Esophagus muscularis mucosa (tissue), 4 donors: ENCODE measurements around the gene MEGF6. TPM values are rescaled to one million over a fixed set of nuclear protein-coding genes. Genes with fewer than 3 reads are reported as not detected.

ENCODE experiments used
- DNase-seq: peaks from one replicate; pipeline ENCODE4 v3.0.0-alpha.2; 2017; ENCODE audit errors: extremely low spot score
- H3K27ac ChIP-seq, 4 donors: fragments of 200-600 bp; sonication (generic); replicated peaks in 1 of 4; 1 replicate in 3 of 4; 2 replicates in 1 of 4; pipeline ENCODE4 v1.5.1; 2016 to 2019; ENCODE audit warnings: mild to moderate bottlenecking in 1 of 4
- H3K27me3 ChIP-seq, 4 donors: fragments of 200-600 bp; sonication (generic); one replicate each; pipeline versions ENCODE4 v1.5.1 to v1.6.0; 2016 to 2019
- H3K36me3 ChIP-seq, 4 donors: fragments of 200-600 bp; sonication (generic); one replicate each; pipeline ENCODE4 v1.5.1; 2016 to 2019
- H3K4me1 ChIP-seq, 4 donors: fragments of 200-600 bp; sonication (generic); one replicate each; pipeline ENCODE4 v1.5.1; 2016 to 2019
- H3K4me3 ChIP-seq, 4 donors: fragments of 200-600 bp; sonication (generic); 1 replicate in 2 of 4; 2 replicates in 2 of 4; pipeline ENCODE4 v1.5.1; 2016 to 2019; ENCODE audit warnings: mild to moderate bottlenecking in 4 of 4, moderate library complexity in 1 of 4
- H3K9me3 ChIP-seq, 4 donors: fragments of 200-600 bp; sonication (generic); 1 replicate in 3 of 4; 2 replicates in 1 of 4; pipeline ENCODE4 v1.5.1; 2016 to 2019
- EP300 ChIP-seq: sonication (generic); formaldehyde crosslinking; IDR thresholded peaks from one replicate; pipeline ENCODE4 v1.6.1; 2017; ENCODE audit warnings: antibody characterized with exemption
- POLR2A ChIP-seq: fragments of 450-650 bp; IDR thresholded peaks from one replicate; pipeline ENCODE4 v1.6.1; 2017; ENCODE audit warnings: antibody characterized with exemption, moderate library complexity, mild to moderate bottlenecking, low read depth
- POLR2AphosphoS5 ChIP-seq, 2 donors: sonication (generic); formaldehyde crosslinking; IDR thresholded peaks; one replicate each; pipeline ENCODE4 v1.6.1; 2017; ENCODE audit warnings: antibody characterized with exemption in 2 of 2
- WGBS: methylation state at CpG from one replicate; pipeline ENCODE4 v1.1.5; 2018; 5-methylcytosine and 5-hydroxymethylcytosine counted together
- intact Hi-C: fragments of 100-400 bp; cut with DNase I; formaldehyde crosslinking; loops from one replicate; pipeline ENCODE4 v1.15.1; 2023
- total RNA-seq, 4 donors: library from RNA; depleted of rRNA; stranded (reverse); fragments of >200 nt; gene quantifications; one replicate each; pipeline versions ENCODE4 v1.1.0 to v1.2.1, GENCODE V29; 2016
- TF ChIP-seq, protein P1 (sequence below), 3 experiments: fragments of 200-600 bp in 2 of 3; fragments of 450-650 bp in 1 of 3; sonication (generic) in 2 of 3; IDR thresholded peaks; one replicate each; pipeline ENCODE4 v1.5.1; 2017 to 2019; ENCODE audit warnings: antibody characterized with exemption in 3 of 3, mild to moderate bottlenecking in 2 of 3, moderate library complexity in 1 of 3

Gene MEGF6
- total RNA-seq, 4 donors from 2014 or later: 9.3 to 18.1 (median 12.7) TPM

DNA sequence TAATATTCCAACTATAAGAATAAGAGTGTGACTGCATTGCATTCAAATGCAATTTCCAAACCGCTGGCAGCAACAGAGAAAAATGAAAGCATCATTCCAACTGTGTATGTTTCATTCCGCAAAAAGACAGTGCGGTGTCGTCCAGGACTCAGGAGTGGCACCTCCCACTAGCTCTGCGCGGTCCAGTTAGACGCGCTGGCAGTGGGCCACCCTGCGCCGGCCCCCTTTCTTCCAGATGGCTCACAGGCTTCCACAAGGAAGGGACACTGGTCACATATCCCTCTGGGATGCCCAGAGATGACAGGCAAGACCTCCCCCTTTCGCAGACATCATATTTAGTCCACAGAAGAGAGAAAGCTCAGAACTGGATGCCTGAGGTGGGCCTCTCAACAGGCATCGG is 26.7 kb upstream of the MEGF6 start:
- no peak for TF ChIP-seq POLR2AphosphoS5 (IDR thresholded peaks at IDR 0.05)
- TF ChIP-seq, protein P1, sequence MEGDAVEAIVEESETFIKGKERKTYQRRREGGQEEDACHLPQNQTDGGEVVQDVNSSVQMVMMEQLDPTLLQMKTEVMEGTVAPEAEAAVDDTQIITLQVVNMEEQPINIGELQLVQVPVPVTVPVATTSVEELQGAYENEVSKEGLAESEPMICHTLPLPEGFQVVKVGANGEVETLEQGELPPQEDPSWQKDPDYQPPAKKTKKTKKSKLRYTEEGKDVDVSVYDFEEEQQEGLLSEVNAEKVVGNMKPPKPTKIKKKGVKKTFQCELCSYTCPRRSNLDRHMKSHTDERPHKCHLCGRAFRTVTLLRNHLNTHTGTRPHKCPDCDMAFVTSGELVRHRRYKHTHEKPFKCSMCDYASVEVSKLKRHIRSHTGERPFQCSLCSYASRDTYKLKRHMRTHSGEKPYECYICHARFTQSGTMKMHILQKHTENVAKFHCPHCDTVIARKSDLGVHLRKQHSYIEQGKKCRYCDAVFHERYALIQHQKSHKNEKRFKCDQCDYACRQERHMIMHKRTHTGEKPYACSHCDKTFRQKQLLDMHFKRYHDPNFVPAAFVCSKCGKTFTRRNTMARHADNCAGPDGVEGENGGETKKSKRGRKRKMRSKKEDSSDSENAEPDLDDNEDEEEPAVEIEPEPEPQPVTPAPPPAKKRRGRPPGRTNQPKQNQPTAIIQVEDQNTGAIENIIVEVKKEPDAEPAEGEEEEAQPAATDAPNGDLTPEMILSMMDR (IDR thresholded peaks at IDR 0.05): no peak
- no peak for TF ChIP-seq EP300
- TF ChIP-seq POLR2A: no peak
- H3K36me3 ChIP-seq: peaks cover 49 to 98% (median 89%) of the 10 kb centered on the region in 4 donors
- no peak overlapping the region for H3K27ac ChIP-seq
- DNase-seq: no peak
- no peaks in the 10 kb centered on the region for H3K9me3 ChIP-seq
- WGBS: 81% methylated on average over 8 of the region's 12 CpGs
- no peaks in the 10 kb centered on the region for H3K4me1 ChIP-seq
- intact Hi-C loops: no loop called here
- no peaks in the 10 kb centered on the region for H3K27me3 ChIP-seq
- H3K4me3 ChIP-seq: no peak overlapping the region

DNA sequence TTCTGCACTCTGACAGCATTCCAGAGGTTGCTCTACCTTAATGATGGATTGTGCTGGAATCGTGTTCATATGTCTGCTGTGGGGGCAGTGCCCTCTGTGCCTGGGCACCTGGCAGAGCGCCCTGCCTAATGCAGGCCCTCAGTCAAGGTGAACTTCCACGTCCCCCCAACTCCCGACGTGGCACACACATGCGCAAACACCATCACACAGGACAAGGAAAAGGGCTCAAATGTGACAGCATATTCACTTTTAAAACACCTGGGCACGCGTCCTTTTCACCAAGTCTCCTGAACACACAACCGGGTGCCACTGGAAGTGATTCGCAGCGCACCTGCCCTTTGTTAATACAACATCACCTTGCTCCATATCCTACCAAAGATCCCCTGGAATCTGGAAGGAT is 25.2 kb upstream of the MEGF6 start:
- Histone ChIP-seq H3K9me3 (no peaks in the 10 kb centered on the region), H3K27ac (no peak overlapping the region), H3K4me3 (no peak overlapping the region), H3K36me3 (peaks cover 54 to 100% (median 99%) of the 10 kb centered on the region in 4 donors), H3K4me1 (no peaks in the 10 kb centered on the region), H3K27me3 (no peaks in the 10 kb centered on the region)
- TF ChIP-seq POLR2AphosphoS5 (IDR thresholded peaks at IDR 0.05) (no peak), POLR2A (no peak), EP300 (no peak)
- TF ChIP-seq, protein P1 (IDR thresholded peaks at IDR 0.05): no peak
- intact Hi-C loops: no loop called here
- WGBS: 96% methylated on average over 11 of the region's 11 CpGs
- no peak for DNase-seq

DNA sequence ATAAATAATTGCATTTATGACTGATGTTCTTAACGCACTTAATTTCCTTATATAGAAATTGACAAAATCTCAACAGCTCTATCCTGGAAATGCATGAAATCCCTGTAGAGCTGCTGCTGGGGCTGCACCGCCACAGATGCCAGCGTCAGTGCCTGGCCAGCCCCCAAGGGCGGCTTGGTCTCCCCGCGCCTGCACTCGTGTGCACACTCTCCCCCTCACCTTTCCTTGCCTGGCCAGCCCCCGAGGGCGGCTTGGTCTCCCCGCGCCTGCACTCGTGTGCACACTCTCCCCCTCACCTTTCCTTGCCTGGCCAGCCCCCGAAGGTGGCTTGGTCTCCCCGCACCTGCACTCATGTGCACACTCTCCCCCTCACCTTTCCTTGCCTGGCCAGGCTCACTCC is 24.8 kb upstream of the MEGF6 start:
- intact Hi-C loops: no loop called here
- Histone ChIP-seq H3K36me3 (peaks cover 54 to 100% (median 99%) of the 10 kb centered on the region in 4 donors), H3K9me3 (no peaks in the 10 kb centered on the region), H3K27ac (no peak overlapping the region), H3K4me3 (no peak overlapping the region), H3K4me1 (no peaks in the 10 kb centered on the region), H3K27me3 (no peaks in the 10 kb centered on the region)
- no peak for DNase-seq
- WGBS: 85% methylated on average over 14 of the region's 14 CpGs
- TF ChIP-seq POLR2AphosphoS5 (IDR thresholded peaks at IDR 0.05) (no peak), EP300 (no peak), POLR2A (no peak)
- TF ChIP-seq, protein P1 (IDR thresholded peaks at IDR 0.05): no peak

DNA sequence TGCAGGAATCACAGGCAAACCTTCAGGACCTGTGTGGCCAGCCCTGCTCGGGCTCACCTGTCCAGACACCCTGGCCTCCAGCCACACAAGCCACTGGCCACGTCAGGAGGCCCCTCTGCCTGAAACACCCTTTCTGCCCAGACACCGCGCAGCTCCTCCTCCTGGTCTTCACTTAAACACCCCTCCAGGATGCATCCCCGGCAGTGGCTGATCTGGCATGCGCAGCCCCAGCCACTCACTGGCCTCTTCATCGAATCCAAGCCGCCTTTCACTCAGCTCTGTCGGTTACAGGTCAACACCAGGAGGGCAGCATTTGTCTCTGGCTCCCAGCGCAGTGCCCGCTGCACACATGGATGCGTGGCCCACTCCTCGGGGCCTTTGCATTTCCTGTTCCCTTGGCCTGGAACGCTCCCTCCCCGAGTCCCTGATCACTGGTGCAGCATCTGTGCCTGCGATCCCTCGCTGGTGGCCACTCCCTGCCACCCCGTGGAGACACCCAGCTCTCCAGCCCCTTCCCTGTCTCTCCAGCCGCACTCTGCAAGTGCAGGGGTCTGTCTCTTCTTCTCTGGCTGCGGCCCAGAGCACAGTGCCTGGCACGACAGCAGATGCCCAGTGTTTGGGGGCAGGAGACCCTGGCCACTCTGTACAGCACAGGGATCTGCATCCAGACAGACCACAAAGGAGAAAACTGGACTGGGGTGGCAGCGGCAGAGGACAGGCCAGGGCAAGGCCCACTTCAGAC is 22.9 kb upstream of the MEGF6 start:
- Histone ChIP-seq H3K4me3 (no peak overlapping the region), H3K27ac (no peak overlapping the region), H3K36me3 (peaks cover 51 to 100% (median 100%) of the 10 kb centered on the region in 4 donors), H3K9me3 (no peaks in the 10 kb centered on the region), H3K4me1 (no peaks in the 10 kb centered on the region), H3K27me3 (no peaks in the 10 kb centered on the region)
- 95% methylated on average over 22 of the region's 22 CpGs for WGBS
- DNase-seq: no peak
- intact Hi-C loops: no loop called here
- TF ChIP-seq POLR2A (no peak), POLR2AphosphoS5 (IDR thresholded peaks at IDR 0.05) (no peak), EP300 (no peak)
- TF ChIP-seq, protein P1 (IDR thresholded peaks at IDR 0.05): no peak
